ENCODE measurements around the gene CMTM8. TPM values are rescaled to one million over a fixed set of nuclear protein-coding genes. Genes with fewer than 3 reads are reported as not detected.

The CMTM8 gene
- total RNA-seq, 1 donor from 2014 or later, result not detected

DNA sequence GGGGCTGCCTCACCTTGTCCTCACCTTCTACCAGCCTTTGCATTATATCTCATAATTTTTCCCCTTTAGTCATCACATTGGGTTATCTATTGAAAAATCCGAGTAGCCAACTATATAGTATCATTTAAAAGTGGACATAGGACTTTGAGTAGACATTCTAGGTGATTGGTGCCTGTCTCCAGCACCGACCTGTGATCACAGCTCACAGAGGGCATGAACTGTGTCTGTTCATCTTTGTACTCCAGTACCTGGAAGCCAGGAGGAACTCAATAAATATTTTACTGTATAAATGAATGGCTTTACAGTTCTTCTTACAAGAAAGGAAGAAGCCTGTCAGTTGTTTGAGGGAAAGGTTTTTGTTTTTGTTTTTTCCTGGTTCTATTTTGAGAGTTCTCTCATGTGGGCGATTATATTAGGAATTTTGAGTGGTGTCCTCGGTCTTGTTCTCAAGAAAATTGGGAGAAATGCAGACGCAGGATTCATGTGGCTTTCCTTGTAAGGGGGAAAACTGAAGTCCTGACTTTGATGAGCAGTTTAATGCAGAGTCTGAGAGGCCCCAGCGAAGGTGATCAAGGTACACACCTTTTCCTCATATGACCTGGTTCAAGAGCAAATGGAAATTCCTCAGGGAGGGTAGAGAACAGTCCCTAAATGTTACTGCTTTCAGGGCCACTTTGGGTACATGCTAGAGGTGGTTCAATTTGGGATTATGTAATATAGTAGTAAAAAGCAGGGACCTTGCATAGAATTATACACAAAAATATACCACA, 46.1 kb downstream of the CMTM8 start:
- no peaks in the 10 kb centered on the region for H3K9me3 ChIP-seq (ENCODE audit: control insufficient read depth in 3 of 3, low read length in 3 of 3)
- H3K36me3 ChIP-seq (ENCODE audit: control insufficient read depth in 3 of 3, insufficient read depth in 3 of 3, low read length in 3 of 3), result no peaks in the 10 kb centered on the region
- no peaks in the 10 kb centered on the region for H3K27me3 ChIP-seq (ENCODE audit: control insufficient read depth in 3 of 3, insufficient read depth in 3 of 3, low read length in 3 of 3)
- no peak overlapping the region for H3K4me3 ChIP-seq (ENCODE audit: low read length in 3 of 3)
- H3K4me1 ChIP-seq (ENCODE audit: control insufficient read depth in 3 of 3, insufficient read depth in 3 of 3, low read length in 3 of 3), result peaks cover 2 to 7% (median 3%) of the 10 kb centered on the region in 3 donors
- no peak overlapping the region for H3K9ac ChIP-seq (ENCODE audit: low read depth in 1 of 3, low read length in 3 of 3)
- no peak overlapping the region for H3K27ac ChIP-seq (ENCODE audit: low read depth, low read length)

DNA sequence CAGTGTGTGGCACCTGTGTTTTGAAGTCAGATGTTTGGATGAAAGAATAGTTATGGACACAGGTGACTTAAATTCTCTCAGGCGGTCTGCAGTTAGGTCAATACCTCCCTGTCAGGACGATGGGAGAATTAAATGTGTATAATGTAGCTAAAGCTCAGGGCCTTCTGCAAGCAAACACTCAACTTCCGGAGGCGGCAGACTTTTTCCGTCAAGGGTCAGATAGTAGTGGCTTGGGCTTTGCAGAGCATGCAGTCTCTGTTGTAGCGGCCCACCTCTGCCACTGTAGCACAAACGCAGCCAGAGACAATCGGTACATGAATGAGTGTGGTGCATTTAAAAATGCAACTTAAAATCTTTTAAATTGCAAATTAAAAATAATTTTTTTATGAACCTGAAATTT, 47.4 kb downstream of the CMTM8 start:
- no peaks in the 10 kb centered on the region for H3K27me3 ChIP-seq (ENCODE audit: control insufficient read depth in 3 of 3, insufficient read depth in 3 of 3, low read length in 3 of 3)
- no peaks in the 10 kb centered on the region for H3K36me3 ChIP-seq (ENCODE audit: control insufficient read depth in 3 of 3, insufficient read depth in 3 of 3, low read length in 3 of 3)
- H3K9me3 ChIP-seq (ENCODE audit: control insufficient read depth in 3 of 3, low read length in 3 of 3), result no peaks in the 10 kb centered on the region
- no peak overlapping the region for H3K27ac ChIP-seq (ENCODE audit: low read depth, low read length)
- H3K9ac ChIP-seq (ENCODE audit: low read depth in 1 of 3, low read length in 3 of 3), result no peak overlapping the region
- peaks cover 2 to 7% (median 3%) of the 10 kb centered on the region in 3 donors for H3K4me1 ChIP-seq (ENCODE audit: control insufficient read depth in 3 of 3, insufficient read depth in 3 of 3, low read length in 3 of 3)
- H3K4me3 ChIP-seq (ENCODE audit: low read length in 3 of 3), result no peak overlapping the region

GRCh38 chr3:32288819-32289218, 50.3 kb downstream of the CMTM8 start:
- Histone ChIP-seq H3K36me3 (ENCODE audit: control insufficient read depth in 3 of 3, insufficient read depth in 3 of 3, low read length in 3 of 3) (no peaks in the 10 kb centered on the region), H3K9me3 (ENCODE audit: control insufficient read depth in 3 of 3, low read length in 3 of 3) (no peaks in the 10 kb centered on the region), H3K4me3 (ENCODE audit: low read length in 3 of 3) (no peak overlapping the region), H3K27ac (ENCODE audit: low read depth, low read length) (no peak overlapping the region), H3K4me1 (ENCODE audit: control insufficient read depth in 3 of 3, insufficient read depth in 3 of 3, low read length in 3 of 3) (peaks cover 0 to 2% (median 0%) of the 10 kb centered on the region in 3 donors), H3K27me3 (ENCODE audit: control insufficient read depth in 3 of 3, insufficient read depth in 3 of 3, low read length in 3 of 3) (no peaks in the 10 kb centered on the region), H3K9ac (ENCODE audit: low read depth in 1 of 3, low read length in 3 of 3) (no peak overlapping the region)

GRCh38 chr3:32290619-32291018, 52.1 kb downstream of the CMTM8 start:
- Histone ChIP-seq H3K9ac (ENCODE audit: low read depth in 1 of 3, low read length in 3 of 3) (no peak overlapping the region), H3K36me3 (ENCODE audit: control insufficient read depth in 3 of 3, insufficient read depth in 3 of 3, low read length in 3 of 3) (no peaks in the 10 kb centered on the region), H3K4me3 (ENCODE audit: low read length in 3 of 3) (no peak overlapping the region), H3K27ac (ENCODE audit: low read depth, low read length) (no peak overlapping the region), H3K4me1 (ENCODE audit: control insufficient read depth in 3 of 3, insufficient read depth in 3 of 3, low read length in 3 of 3) (no peaks in the 10 kb centered on the region), H3K9me3 (ENCODE audit: control insufficient read depth in 3 of 3, low read length in 3 of 3) (no peaks in the 10 kb centered on the region), H3K27me3 (ENCODE audit: control insufficient read depth in 3 of 3, insufficient read depth in 3 of 3, low read length in 3 of 3) (no peaks in the 10 kb centered on the region)

- H3K4me1 ChIP-seq (ENCODE audit: control insufficient read depth in 3 of 3, insufficient read depth in 3 of 3, low read length in 3 of 3), result no peaks in the 10 kb centered on the region
- H3K27me3 ChIP-seq (ENCODE audit: control insufficient read depth in 3 of 3, insufficient read depth in 3 of 3, low read length in 3 of 3), result no peaks in the 10 kb centered on the region
- H3K9ac ChIP-seq (ENCODE audit: low read depth in 1 of 3, low read length in 3 of 3), result no peak overlapping the region
- H3K4me3 ChIP-seq (ENCODE audit: low read length in 3 of 3), result no peak overlapping the region
- no peaks in the 10 kb centered on the region for H3K36me3 ChIP-seq (ENCODE audit: control insufficient read depth in 3 of 3, insufficient read depth in 3 of 3, low read length in 3 of 3)
- H3K27ac ChIP-seq (ENCODE audit: low read depth, low read length), result no peak overlapping the region
- H3K9me3 ChIP-seq (ENCODE audit: control insufficient read depth in 3 of 3, low read length in 3 of 3), result no peaks in the 10 kb centered on the region
Measured at GRCh38 chr3:32292085-32292796, 53.8 kb downstream of the CMTM8 start.

GRCh38 chr3:32293903-32294302, 55.4 kb downstream of the CMTM8 start:
- no peaks in the 10 kb centered on the region for H3K27me3 ChIP-seq (ENCODE audit: control insufficient read depth in 3 of 3, insufficient read depth in 3 of 3, low read length in 3 of 3)
- H3K27ac ChIP-seq (ENCODE audit: low read depth, low read length), result no peak overlapping the region
- H3K36me3 ChIP-seq (ENCODE audit: control insufficient read depth in 3 of 3, insufficient read depth in 3 of 3, low read length in 3 of 3), result no peaks in the 10 kb centered on the region
- H3K9me3 ChIP-seq (ENCODE audit: control insufficient read depth in 3 of 3, low read length in 3 of 3), result no peaks in the 10 kb centered on the region
- no peaks in the 10 kb centered on the region for H3K4me1 ChIP-seq (ENCODE audit: control insufficient read depth in 3 of 3, insufficient read depth in 3 of 3, low read length in 3 of 3)
- H3K4me3 ChIP-seq (ENCODE audit: low read length in 3 of 3), result no peak overlapping the region
- no peak overlapping the region for H3K9ac ChIP-seq (ENCODE audit: low read depth in 1 of 3, low read length in 3 of 3)

- Histone ChIP-seq H3K27me3 (ENCODE audit: control insufficient read depth in 3 of 3, insufficient read depth in 3 of 3, low read length in 3 of 3) (no peaks in the 10 kb centered on the region), H3K9me3 (ENCODE audit: control insufficient read depth in 3 of 3, low read length in 3 of 3) (no peaks in the 10 kb centered on the region), H3K36me3 (ENCODE audit: control insufficient read depth in 3 of 3, insufficient read depth in 3 of 3, low read length in 3 of 3) (no peaks in the 10 kb centered on the region)
Measured at GRCh38 chr3:32296251-32297204, 58.0 kb downstream of the CMTM8 start.

GRCh38 chr3:32297366-32297765, 58.9 kb downstream of the CMTM8 start:
- Histone ChIP-seq H3K4me3 (ENCODE audit: low read length in 3 of 3) (no peak overlapping the region), H3K9me3 (ENCODE audit: control insufficient read depth in 3 of 3, low read length in 3 of 3) (no peaks in the 10 kb centered on the region), H3K36me3 (ENCODE audit: control insufficient read depth in 3 of 3, insufficient read depth in 3 of 3, low read length in 3 of 3) (no peaks in the 10 kb centered on the region), H3K27me3 (ENCODE audit: control insufficient read depth in 3 of 3, insufficient read depth in 3 of 3, low read length in 3 of 3) (no peaks in the 10 kb centered on the region), H3K27ac (ENCODE audit: low read depth, low read length) (no peak overlapping the region), H3K4me1 (ENCODE audit: control insufficient read depth in 3 of 3, insufficient read depth in 3 of 3, low read length in 3 of 3) (no peaks in the 10 kb centered on the region), H3K9ac (ENCODE audit: low read depth in 1 of 3, low read length in 3 of 3) (no peak overlapping the region)

More at GRCh38 chr3:32296251-32297204, 58.0 kb downstream of the CMTM8 start:
- Histone ChIP-seq H3K4me1 (ENCODE audit: control insufficient read depth in 3 of 3, insufficient read depth in 3 of 3, low read length in 3 of 3) (no peaks in the 10 kb centered on the region), H3K27ac (ENCODE audit: low read depth, low read length) (no peak overlapping the region), H3K4me3 (ENCODE audit: low read length in 3 of 3) (no peak overlapping the region), H3K9ac (ENCODE audit: low read depth in 1 of 3, low read length in 3 of 3) (no peak overlapping the region)

DNA sequence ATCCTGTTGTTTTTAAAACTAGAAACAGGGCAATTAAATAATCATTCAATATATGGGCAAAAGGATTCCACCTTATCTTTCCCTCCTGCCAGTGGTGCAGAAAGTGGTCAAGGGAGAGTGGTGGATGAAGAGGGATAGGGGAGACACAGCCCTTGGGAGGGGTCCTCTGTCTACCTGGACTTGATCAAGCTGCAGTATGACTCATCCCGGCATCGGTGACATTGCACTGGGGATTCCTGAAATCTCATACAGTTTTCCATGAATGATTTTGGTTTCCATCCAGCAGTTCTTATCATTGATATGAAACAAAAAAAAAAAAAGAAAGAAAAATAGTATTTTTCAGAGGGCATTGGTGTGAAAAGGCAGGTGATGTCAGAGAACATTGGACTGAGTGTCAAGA, 62.9 kb downstream of the CMTM8 start:
- Histone ChIP-seq H3K4me1 (ENCODE audit: control insufficient read depth in 3 of 3, insufficient read depth in 3 of 3, low read length in 3 of 3) (peaks cover 0 to 2% (median 0%) of the 10 kb centered on the region in 3 donors), H3K27me3 (ENCODE audit: control insufficient read depth in 3 of 3, insufficient read depth in 3 of 3, low read length in 3 of 3) (no peaks in the 10 kb centered on the region), H3K4me3 (ENCODE audit: low read length in 3 of 3) (no peak overlapping the region), H3K9me3 (ENCODE audit: control insufficient read depth in 3 of 3, low read length in 3 of 3) (no peaks in the 10 kb centered on the region), H3K36me3 (ENCODE audit: control insufficient read depth in 3 of 3, insufficient read depth in 3 of 3, low read length in 3 of 3) (no peaks in the 10 kb centered on the region), H3K9ac (ENCODE audit: low read depth in 1 of 3, low read length in 3 of 3) (no peak overlapping the region), H3K27ac (ENCODE audit: low read depth, low read length) (no peak overlapping the region)

Measured in skeletal muscle tissue (tissue), 4 donors.